Stimulated activated CD8-positive, alpha-beta memory T cell treated with anti-CD3 and anti-CD28 coated beads, Interleukin-12 subunit alpha, Interleukin-12 subunit beta, amount 100 ng/mL, for 4 hours (primary cell): ENCODE data around the gene RPL11.
"Not testable (repeated sequence)": the region's sequence is repeated elsewhere in the genome, so short reads cannot be mapped to it uniquely, and the experiment has no call there.

Experiments
- DNase-seq: peaks from one replicate; pipeline ENCODE4 v3.0.0-alpha.2; 2020; ENCODE audit warnings: low read depth

The RPL11 gene

DNA sequence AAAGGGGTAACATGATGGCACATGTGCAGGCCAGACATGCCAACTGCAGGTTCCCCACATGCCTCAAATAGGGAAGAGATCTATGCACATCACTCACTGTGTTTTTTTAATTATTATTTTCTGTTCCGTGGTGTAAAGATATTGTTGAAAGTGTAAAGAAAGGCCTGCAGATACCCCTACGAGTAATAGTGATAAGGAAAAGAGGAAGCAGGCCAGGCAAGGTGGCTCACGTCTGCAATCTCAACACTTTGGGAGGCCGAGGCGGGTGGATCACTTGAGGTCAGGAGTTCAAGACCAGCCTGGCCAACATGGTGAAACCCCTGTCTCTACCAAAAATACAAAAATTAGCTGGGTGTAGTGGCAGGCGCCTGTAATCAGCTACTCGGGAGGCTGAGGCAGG, 6.4 kb upstream of the RPL11 start:
- DNase-seq, result not testable (repeated sequence)

DNA sequence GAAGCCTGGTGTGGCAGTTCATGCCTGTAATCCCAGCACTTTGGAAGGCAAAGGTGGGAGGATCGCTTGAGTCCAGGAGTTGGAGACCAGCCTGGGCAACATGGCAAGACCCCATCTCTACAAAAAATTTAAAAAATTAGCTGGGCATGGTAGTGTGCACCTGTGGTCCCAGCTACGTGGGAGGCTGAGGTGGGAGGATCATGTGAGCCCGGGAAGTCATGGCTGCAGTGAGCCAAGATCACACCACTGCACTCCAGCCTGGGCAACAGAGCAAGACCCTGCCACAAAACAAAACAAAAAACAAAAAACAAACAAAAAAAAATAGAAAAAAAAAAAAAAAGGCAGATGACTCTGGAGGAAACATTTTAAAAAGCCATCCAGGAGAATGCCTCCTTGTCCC, 3.9 kb upstream of the RPL11 start:
- not testable (repeated sequence) for DNase-seq

DNA sequence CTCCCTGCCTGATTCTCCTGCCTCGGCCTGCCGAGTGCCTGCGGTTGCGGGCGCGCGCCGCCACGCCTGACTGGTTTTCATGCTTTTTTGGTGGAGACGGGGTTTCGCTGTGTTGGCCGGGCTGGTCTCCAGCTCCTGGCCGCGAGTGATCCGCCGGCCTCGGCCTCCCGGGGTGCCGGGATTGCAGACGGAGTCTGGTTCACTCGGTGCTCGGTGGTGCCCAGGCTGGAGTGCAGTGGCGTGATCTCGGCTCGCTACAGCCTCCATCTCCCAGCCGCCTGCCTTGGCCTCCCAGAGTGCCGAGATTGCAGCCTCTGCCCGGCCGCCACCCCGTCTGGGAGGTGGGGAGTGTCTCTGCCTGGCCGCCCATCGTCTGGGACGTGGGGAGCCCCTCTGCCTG, 3.3 kb upstream of the RPL11 start:
- DNase-seq, result not testable (repeated sequence)

DNA sequence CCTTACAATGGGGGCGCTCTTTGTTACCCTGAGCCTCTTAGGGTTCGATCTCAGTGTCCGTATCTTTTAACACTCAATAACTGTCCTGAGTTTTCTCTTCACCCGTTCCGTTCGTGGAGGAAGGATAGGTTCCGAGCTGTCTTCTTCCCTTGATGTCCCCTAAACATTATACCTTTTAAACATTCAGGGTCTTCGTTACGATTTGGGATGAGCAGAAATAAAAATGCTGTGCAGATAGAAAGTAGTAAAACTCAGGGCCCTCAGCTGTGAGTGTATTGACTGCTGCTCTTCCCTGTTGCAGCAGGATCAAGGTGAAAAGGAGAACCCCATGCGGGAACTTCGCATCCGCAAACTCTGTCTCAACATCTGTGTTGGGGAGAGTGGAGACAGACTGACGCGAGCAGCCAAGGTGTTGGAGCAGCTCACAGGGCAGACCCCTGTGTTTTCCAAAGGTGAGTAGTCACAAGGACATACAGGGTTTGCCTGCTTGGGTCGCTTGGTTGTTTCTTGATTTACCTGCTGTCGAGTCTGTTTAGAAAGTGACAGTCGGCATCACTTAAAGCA, 784 bp downstream of the RPL11 start:
- no peak for DNase-seq

DNA sequence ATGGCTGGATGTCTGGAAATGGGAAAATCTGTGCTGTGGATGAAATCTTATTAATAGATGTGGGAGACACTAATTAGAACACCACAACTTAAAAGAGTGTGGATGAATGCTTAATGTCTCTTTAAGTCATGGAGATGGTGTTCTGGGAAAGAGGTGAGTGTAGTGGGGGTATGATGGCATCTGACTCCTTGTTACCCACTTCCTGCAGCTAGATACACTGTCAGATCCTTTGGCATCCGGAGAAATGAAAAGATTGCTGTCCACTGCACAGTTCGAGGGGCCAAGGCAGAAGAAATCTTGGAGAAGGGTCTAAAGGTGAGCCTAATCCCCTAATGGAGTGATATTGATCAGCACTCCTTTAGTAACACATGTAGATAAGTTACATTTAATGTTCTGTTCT, 2.0 kb downstream of the RPL11 start:
- DNase-seq, result no peak

DNA sequence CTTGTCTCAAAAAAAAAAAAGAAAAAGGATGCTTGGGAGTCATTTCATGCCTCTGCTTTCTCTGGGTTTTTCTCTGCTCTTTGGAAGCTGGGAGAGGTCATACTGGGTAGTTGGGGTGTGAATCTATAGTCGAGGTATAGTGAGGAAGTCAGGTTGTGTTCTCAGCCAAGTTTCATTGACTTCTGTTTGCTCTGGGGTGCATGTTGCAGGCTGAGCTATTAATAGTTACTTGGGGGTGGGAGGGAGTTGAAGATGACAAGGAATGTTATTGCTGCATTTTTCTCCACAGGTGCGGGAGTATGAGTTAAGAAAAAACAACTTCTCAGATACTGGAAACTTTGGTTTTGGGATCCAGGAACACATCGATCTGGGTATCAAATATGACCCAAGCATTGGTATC, 2.8 kb downstream of the RPL11 start:
- DNase-seq, result no peak

DNA sequence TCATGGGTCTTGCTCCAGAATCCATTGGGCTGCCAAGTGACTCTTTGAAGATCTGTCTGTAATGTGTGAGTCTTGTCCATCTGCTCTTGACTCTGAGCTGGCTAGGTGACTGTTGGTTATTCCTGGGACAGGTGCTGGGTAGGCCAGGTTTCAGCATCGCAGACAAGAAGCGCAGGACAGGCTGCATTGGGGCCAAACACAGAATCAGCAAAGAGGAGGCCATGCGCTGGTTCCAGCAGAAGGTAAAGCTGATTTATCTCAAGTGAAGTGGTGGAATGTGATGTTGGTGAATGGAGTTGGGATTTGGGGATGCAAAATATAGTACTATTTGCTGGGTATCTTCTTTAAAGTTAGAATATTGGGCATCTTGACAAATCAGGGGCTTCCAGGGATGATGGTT, 4.1 kb downstream of the RPL11 start:
- DNase-seq, result no peak

DNA sequence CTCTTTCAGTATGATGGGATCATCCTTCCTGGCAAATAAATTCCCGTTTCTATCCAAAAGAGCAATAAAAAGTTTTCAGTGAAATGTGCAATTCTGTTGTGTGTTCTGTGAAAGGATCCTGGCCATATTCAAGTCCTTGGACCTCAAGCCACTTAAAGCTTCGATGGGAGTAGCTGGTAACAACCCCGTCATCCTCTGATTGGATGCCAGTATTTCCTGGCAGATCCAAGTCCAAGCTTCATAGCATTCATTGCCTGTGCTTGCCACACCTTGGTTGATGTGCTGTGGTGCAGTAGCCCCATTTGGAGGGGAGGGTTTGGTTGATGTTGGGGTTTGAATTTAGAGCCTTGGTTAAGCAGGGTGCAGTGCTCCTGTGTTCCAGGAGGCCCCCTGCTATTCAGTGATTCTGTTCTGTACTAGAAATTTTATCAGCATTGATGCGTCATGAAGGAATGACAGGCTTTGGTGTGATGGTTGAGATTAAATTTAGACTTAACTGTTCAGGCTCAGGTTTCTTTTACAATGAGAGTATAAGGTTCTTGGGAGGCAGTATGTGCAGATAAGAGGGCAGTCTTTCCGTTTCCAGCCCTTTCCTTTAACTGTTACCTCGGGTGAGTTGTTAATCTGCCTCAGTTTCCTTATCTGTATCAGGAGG, 4.9 kb downstream of the RPL11 start:
- no peak for DNase-seq

DNA sequence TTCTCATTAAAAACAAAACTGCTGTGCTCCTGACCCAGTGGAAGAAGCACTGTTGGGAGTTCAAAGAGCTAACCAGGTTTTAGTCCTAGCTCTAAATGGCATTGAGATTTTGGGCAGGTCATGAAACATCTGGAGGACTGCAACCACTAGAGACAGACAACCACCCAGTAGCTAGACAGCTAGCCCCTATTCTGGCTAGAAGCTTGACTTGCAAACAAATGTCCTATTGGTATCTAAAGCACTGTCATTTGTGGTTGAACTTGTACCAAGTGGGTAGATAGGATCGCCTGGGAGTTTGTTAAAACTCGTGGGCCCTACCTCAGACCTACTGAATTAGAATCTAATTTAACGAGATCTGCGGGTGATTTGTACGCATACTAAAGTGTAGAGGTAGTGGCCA, 6.9 kb downstream of the RPL11 start:
- DNase-seq, result no peak

DNA sequence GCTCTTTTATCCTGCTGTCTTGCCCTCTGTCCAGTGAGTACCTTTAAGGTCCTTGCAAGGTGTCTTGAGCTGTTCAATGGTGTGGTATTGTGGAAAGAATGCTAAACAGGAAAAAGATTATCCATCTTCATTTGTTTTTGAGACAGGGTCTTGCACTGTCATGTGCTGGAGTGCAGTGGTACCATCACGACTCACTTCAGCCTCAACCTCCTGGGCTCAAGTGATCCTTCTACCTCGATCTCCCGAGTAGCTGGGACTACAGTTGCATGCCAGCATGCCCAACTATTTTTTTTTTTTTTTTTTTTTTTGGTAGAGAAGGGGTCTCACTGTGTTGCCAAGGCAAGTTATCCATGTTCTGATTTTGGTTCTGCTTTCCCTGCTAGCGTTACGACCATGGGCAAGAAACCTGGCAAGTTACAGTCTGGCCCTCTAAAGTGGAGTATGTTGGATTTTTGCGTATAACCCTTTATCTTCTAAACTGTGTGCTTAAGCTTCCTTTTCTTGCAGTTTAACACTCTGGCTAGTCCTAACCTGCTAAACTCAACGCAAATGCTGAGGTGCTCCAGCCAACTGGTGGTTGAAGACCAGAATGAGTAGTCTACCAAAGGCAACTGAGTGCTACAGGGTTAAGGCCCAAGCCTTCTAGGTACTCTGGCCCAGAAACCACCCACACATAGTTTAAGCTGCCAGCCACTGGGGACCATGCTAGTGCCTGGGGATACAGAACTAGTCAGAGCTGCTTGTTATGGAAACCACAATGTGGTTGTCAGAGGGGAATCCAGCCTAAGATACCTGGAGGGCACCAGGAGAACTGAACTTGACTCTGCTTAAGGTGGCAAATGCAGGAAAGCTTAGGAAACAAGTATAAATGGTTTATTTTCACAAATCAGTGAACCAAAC, 7.9 kb downstream of the RPL11 start:
- no peak for DNase-seq

DNA sequence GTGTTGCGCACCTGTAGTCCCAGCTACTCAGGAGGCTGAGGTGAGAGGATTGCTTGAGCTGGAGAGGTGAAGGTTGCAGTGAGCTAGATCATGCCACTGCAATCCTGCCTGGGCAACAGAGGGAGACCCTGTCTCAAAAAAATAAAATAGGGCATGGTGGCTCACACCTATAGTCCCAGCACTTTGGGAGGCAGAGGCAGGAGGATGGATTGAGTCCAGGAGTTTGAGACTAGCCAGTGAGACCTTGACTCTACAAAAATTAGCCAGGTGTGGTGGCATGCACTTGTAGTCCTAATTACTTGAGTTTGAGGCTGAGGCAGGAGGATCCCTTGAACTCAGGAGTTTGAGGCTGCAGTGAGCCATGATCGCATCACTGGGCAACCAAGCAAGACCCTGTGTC, 9.7 kb downstream of the RPL11 start:
- DNase-seq, result no peak

DNA sequence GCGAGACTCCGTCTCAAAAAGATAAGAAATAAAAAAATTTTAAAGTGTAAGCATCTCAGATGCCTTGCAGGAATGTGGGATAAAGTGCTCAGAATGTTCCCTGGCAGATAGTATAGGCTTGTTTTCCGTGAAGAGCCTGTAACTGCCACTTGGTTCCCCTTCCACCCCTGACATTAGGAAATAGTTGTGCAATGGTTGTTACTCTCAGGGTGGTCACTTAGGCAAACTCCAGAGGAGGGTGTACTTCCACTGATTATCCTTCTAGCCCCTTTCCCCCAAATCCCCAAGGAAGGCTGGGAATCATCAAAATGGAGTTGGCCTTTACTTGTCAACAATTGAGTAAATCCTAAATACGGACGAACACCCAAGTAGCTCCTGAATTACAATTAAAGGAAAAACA, 10.4 kb downstream of the RPL11 start:
- DNase-seq, result no peak

DNA sequence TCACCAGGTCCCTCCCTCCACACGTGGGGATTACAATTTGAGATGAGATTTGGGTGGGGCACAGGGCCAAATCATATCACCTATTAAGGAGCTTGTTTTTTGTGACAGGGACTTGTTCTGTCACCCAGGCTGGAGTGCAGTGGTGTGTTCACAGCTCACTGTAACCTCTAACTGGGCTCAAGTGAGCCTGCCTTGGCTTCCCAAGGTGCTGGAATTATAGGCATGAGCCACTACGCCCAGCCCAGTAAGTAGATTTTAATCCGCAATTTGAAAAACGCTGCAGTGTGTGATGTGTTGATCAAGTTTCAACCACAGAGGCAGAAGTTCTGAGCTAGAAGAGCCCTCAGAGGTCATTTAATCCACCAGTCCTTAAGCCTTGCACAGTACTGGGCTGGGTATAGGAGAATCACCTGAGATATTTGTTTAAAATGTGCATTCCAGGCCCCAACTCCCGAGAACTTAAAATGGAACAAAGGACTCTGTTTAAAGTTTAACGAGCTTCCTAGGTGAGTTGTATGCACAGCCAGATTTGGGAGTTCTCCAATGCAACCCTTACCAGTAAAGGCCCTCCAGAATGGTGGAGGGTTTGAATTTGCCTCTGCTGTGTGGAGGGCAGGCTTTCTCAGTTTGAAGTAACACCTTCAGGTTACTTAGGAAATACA, 13.4 kb downstream of the RPL11 start:
- no peak for DNase-seq

DNA sequence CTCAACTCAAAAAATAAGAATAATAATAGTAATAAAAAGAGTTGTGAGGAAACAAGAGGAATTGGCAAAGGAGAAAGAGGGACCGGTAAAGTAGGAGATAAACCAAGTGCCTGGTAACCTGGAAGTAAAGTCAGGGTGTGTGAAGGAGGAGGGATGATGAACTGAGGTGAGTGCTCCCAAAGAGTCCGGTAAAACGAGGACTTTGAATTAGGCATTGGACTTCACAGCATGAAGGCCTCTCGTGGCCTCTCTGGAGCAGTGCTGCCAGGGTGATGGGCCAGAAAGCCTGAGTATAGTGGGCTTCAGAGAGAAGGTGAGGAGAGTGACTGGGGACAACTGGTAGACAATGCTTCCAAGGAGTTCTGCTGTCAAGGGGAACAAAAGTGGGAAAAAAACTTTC, 17.6 kb downstream of the RPL11 start:
- no peak for DNase-seq

DNA sequence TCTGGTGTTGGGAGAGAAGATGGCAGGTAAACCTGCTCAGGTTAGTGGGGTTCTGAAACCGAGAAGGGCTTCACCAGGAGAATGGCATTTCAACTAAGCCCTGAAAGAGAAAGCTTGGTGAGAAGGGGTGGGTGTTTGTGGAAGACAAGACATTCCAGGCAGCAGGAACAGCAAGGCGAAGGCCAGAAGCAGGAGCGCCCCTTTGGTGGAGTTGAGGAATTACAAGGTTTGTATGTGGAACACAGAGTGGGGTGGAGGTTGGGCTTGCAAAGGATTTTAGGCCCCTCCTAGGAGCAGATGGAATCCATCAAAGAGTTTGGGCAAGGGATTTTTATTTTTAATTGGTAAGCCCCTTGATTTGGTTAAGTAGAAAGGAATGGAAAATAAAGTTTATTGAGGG, 26.9 kb downstream of the RPL11 start:
- DNase-seq, result no peak

DNA sequence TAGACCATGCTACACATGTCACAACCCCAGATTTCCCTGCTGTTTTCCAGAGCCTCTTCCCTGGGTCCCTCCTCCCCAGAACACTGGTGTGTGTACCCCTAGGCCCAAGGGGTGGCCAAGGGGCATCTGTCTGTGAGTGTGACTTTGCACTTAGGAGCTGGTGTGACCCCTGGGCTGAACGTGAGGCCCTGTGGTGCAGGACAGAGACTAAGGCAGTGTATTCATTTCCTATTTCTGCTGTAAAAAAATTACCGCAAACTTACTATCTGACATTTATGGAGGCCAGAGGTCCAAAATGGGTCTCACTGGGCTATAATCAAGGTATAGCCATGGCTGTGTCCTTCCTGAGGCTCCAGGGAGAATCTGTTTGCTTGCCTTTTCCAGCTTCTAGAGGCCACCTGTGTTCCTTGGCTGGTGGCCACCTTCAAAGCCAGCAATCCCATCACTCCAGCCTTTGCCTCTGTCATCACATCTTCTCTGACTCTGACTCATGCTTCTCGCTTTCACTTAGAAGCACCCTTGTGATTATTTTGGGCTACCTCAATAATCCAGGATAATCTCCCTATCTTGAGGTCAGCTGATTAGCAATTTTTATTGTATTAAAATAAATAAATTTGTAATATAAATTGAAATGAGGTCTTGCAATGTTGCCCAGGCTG, 27.7 kb downstream of the RPL11 start:
- DNase-seq, result no peak

DNA sequence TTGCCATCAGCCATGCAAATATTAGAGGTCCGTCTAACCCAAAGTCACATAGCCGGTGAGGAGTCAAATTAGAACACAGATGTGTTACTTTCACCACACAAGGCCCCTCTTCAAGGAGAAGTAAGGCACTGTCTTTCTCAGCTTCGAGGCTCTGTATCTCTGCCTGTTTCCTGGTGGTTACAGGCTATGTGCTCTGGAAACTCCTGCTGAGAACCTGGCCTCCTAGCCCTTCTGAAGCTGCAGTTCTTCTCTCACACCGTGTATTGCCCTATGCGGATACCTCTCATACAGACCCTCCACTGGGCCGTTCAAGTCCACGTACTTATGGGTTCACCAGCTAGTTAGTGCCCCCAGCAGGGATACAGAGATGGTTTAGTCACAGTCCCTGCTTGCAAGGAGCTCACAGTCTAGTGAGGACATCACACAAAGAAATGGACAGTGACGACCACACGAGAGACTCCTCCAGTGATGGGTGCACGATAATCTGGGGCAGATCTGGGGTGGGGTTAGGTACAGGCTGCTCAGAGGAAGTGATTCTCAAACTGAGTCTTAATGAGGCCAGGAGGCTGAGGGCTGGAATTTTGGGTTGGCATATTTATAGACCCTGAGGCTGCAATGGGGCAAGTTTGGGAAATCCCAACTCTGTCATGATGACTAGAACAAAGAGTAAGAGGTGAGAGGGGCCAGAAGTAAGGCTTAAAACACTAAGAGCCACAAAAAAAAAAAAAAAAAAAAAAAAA, 28.8 kb downstream of the RPL11 start:
- no peak for DNase-seq

DNA sequence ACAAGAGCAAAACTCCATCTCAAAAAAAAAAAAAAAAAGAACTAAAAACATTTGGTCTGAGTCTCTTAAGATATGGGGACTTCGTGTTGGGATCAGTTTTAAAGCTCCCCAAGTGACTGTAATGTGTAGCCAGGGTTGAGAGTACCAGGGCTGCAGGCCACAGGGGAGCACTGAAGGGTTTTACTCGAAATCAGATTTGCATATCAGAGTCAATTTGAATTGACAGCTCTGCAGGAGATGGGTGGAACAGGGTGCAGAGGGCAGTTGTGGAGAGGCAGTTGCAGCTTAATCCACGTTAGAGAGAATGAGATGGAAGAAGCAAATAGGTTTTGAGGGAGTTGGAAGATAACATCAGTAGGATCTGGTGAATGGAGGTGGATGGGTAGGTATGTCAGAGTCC, 31.0 kb downstream of the RPL11 start:
- no peak for DNase-seq

DNA sequence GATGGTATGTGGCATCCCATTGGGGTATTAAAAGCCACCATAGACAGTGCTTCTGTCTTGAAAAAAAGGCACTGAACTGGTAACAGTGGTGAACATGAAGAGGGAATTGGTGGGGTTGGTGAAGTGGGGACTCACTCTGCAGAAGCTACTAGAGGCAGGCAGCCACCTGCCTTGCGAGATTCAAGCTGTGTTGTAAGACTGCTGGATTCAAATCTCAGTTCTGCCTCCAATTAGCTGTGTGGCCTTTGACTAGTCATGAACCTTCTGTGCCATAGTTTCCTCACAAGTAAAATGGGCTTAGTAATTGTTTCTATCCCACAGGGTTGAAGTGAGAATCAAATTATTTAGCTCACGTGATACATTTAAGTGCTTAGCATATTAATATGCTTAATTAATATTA, 35.1 kb downstream of the RPL11 start:
- no peak for DNase-seq

DNA sequence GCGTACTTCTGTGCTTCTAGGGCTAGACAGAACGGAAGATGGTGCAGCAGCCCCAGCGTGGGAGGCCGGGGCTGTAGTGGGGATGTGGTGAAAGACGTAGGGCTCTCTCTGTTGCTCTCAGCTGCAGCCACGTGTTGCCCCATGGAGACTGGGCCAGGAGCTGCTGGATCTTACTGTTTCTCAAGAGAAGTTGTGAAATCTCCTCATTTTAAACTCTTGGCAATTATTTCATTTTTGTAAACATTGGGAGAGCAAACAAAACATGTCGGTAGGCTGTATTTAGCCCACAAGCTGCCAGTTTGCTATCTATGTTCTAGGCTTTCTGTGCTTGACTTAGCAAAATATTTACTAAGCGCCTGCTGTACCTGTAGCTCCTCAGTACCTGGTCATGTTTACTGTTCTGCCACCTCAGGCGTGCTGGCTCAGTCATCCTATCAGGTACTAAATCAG, 35.8 kb downstream of the RPL11 start:
- no peak for DNase-seq
